Activated CD8-positive, alpha-beta memory T cell treated with anti-CD3 and anti-CD28 coated beads, Interleukin-2, amount 10 ng/mL, durations not matched to agents 7 days and 5 days (primary cell): Measurements from ENCODE around the gene BLOC1S3. TPM values are rescaled to one million over a fixed set of nuclear protein-coding genes. Genes with fewer than 3 reads are reported as not detected.

Source experiments
- ATAC-seq: fragments of 150-1000 bp; cut with Tn5 transposase; one replicate; pipeline ENCODE4 v1.10.0; 2021; ENCODE audit warnings: moderate library complexity
- CTCF ChIA-PET: fragments of 350-600 bp; sonication (Branson Sonifier 250); formaldehyde crosslinking; loops from one replicate; lab custom pipeline; 2021; ENCODE audit warnings: antibody characterized with exemption; lab: Charles Lee
- DNase-seq: peaks from one replicate; pipeline ENCODE4 v3.0.0-alpha.2; 2020
- H3K27ac Mint-ChIP-seq: one replicate; pipeline ENCODE4 v1.8.0; 2021; ENCODE audit warnings: mild to moderate bottlenecking, mixed read lengths
- H3K27me3 Mint-ChIP-seq: one replicate; pipeline ENCODE4 v1.8.0; 2021; ENCODE audit warnings: mixed read lengths
- H3K36me3 Mint-ChIP-seq: one replicate; pipeline ENCODE4 v1.8.0; 2021; ENCODE audit warnings: mild to moderate bottlenecking, mixed read lengths
- H3K4me1 Mint-ChIP-seq: one replicate; pipeline ENCODE4 v1.8.0; 2021; ENCODE audit warnings: mixed read lengths
- H3K4me3 Mint-ChIP-seq: one replicate; pipeline ENCODE4 v1.8.0; 2021; ENCODE audit warnings: mild to moderate bottlenecking, moderate library complexity, mixed read lengths
- H3K9me3 Mint-ChIP-seq: one replicate; pipeline ENCODE4 v1.8.0; 2022; ENCODE audit warnings: low read depth, mixed read lengths
- total RNA-seq, 2 experiments: library from RNA; stranded (reverse); gene quantifications; one replicate each; pipeline ENCODE4 v1.2.3, GENCODE V29; 2021

BLOC1S3 gene
- total RNA-seq, 2 experiments from 2014 or later, result 15.7 to 17.6 TPM

DNA sequence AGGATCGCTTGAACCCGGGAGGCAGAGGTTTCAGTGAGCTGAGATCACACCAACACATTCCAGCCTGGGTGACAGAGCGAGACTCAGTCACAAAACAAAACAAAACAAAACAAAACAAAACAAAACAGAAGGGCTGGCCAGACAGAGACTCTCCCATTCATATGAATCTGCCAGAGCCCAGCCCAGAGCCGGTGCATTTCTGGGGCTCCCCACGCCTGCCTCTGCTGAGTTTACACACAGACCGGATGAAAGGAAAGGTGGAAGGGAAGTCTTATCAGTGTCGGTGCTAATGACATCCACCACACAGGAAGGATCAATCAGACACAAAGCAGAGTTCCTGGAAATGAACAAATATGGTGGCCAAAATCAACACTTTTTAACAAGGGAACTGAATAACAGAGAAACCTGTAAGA lies 7.4 kb upstream of the BLOC1S3 start:
- peak; percentile 75 for DNase-seq
- Mint-ChIP-seq H3K27ac (peak overlapping the region; percentile 96), H3K4me3 (peak overlapping the region; percentile 70), H3K9me3 (no peaks in the 10 kb centered on the region), H3K4me1 (peaks cover 46% of the 10 kb centered on the region), H3K27me3 (no peaks in the 10 kb centered on the region), H3K36me3 (peaks cover 2% of the 10 kb centered on the region)
- CTCF ChIA-PET, result interaction anchor here (1.0 to 1.9 kb wide), 7 partner anchors 16 to 79 kb away, joined by 3 to 9 read pairs (median 3); partner anchors contain the start of gene PPP1R37
- ATAC-seq, result peak; percentile 85

DNA sequence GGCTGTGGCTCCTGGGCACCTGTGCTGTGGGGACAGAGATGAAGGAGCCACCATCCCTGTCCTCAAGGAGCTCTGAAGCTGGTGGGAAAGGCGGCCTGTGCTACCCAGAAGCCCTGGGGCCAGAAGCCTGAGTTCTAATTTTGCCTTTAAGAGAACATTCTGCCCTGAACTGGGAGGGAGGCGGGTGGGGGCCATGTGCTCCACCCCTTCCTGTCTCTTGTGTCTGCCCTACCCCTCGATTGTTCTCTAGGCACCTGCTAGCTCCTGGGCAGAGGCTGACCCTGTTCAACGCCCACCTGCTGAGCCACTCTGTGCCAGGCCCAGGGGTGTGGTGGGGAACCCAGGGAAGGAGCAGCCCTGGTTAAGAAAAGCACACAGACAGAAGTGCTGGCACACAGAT lies 6.4 kb upstream of the BLOC1S3 start:
- CTCF ChIA-PET, result interaction anchor here (1.1 to 1.9 kb wide), 5 partner anchors 17 to 76 kb away, joined by 3 to 9 read pairs (median 3); no protein-coding TSS in a partner anchor
- no peaks in the 10 kb centered on the region for H3K9me3 Mint-ChIP-seq
- no peak overlapping the region for H3K4me3 Mint-ChIP-seq
- peaks cover 2% of the 10 kb centered on the region for H3K36me3 Mint-ChIP-seq
- no peaks in the 10 kb centered on the region for H3K27me3 Mint-ChIP-seq
- peak overlapping the region; percentile 85 for H3K27ac Mint-ChIP-seq
- H3K4me1 Mint-ChIP-seq, result peaks cover 46% of the 10 kb centered on the region
- peak; percentile 63 for DNase-seq
- peak; percentile 62 for ATAC-seq

DNA sequence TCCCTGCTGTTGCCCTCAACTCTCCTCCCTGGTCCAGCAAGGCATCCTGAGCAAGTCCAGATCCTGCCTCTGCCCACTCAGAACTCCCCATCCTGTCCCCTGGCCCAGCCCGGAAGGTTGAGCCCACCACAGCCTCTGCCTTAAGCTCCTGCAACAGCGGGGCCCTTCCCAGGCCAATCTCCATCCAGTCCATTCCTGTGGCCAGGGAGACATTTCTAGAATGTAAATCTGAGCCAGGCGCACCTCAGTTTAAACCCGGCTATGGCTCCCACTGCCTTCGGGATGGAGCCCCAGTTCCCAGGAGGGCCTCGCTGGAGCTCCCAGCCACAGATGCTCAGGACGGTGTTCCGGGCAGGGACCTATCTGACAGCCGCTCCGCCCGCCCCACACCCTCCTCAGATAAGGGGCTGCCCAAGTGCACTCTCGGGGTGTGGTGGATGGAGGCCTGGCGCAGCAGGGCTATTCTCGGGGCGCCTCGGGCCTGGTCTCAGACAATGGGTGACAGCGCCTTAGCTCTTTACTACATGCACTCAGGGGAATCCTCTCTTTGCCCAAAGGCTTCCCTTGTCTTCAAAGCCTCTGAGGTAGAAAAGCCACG lies 5.9 kb upstream of the BLOC1S3 start:
- H3K36me3 Mint-ChIP-seq, result peaks cover 2% of the 10 kb centered on the region
- H3K27ac Mint-ChIP-seq, result peak overlapping the region; percentile 85
- H3K4me1 Mint-ChIP-seq, result peaks cover 49% of the 10 kb centered on the region
- DNase-seq (no peak), ATAC-seq (no peak)
- CTCF ChIA-PET, result interaction anchor here (1.5 to 1.9 kb wide), 2 partner anchors 19 to 48 kb away, joined by 3 to 9 read pairs; no protein-coding TSS in a partner anchor
- H3K9me3 Mint-ChIP-seq, result no peaks in the 10 kb centered on the region
- H3K4me3 Mint-ChIP-seq, result no peak overlapping the region
- H3K27me3 Mint-ChIP-seq, result no peaks in the 10 kb centered on the region

DNA sequence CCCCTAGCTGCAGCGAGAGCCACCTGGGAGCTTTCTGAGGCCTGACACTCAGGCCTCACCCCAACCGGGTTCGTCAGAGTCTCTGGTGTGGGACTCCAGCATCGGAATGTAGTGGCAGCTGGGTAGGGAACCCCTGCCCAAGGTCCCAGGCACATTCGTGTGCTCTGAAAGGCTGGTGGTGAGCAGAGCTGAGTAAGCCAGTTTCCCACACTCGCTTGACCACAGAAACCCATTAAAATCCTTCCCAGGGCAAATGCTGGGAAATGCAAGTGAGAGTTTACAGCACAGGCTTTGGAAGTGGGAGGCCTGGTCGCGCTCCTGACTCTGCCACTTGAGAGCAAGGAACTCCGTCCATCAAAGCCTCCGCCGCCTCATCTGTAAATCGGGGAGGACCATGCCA lies 4.8 kb upstream of the BLOC1S3 start:
- DNase-seq, result no peak
- ATAC-seq, result no peak
- H3K9me3 Mint-ChIP-seq, result no peaks in the 10 kb centered on the region
- no peaks in the 10 kb centered on the region for H3K27me3 Mint-ChIP-seq
- peaks cover 3% of the 10 kb centered on the region for H3K36me3 Mint-ChIP-seq
- no peak overlapping the region for H3K4me3 Mint-ChIP-seq
- no peak overlapping the region for H3K27ac Mint-ChIP-seq
- peaks cover 52% of the 10 kb centered on the region for H3K4me1 Mint-ChIP-seq
- CTCF ChIA-PET, result interaction anchor here (1.0 kb wide), 1 partner anchor 75 kb away, joined by 3 read pairs; no protein-coding TSS in a partner anchor

DNA sequence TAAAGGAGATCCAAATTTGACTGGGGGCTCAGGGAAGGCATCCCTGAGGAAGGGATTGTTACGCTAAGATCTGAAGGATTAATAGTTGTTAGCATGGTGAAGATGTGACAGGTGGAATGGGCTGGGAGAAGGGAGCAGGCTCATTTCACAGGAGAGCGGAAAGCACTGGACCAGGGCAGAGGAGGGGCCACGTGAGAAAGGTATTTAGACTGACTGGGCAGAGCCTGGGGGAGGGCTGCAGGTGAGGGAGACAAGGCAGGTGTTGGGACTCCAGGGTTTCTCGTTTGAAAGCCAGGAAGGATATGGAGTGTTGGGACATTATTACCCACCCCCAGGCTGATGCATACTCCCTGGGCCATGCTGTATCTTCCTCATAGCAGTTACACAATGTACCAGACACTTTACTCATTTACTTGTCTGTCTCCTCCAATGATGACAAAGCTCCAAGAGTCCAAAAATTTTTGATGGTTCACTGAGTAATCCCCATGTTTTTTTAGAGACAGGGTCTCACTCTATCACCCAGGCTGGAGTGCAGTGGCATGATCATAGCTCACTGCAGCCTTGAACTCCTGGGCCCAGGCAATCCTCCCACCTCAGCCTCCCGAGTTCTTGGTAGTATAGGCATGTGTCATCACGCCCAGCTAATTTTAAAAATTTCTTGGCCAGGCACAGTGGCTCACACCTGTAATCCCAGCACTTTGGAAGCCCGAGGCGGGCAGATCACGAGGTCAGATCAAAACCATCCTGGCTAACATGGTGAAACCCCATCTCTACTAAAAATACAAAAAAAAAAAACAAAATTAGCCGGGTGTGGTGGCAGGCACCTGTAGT lies 2.9 kb upstream of the BLOC1S3 start:
- Mint-ChIP-seq H3K27ac (peak overlapping the region; percentile 18), H3K27me3 (no peaks in the 10 kb centered on the region), H3K9me3 (no peaks in the 10 kb centered on the region), H3K4me3 (no peak overlapping the region), H3K4me1 (peaks cover 50% of the 10 kb centered on the region), H3K36me3 (peaks cover 8% of the 10 kb centered on the region)
- no peak for ATAC-seq
- CTCF ChIA-PET, result no interaction called here
- no peak for DNase-seq

DNA sequence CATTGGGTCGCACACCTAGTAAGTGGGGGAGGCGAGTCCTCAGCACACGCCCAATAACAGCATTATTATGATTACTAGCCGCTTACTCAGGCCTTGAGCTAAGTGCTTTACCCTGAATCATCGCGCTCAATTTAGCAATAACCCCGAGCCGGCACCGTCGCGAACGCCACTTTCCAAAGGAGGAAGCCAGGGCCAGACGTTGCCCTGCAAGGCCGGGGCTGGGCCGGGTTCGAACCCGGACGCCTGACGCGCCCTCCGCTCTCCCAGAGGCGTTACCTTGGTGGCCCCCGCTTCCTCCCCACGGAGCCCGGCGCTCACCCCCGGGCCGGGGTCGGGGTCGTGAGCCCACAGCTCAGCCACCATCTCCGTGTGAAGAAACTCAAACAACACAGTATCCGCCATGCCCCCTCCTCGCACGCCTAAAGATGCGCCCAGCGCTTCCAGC lies 745 bp upstream of the BLOC1S3 start, which contains the start of gene TRAPPC6A:
Gene TRAPPC6A (minus strand): TSS at position 421 of the 445 bp plus-strand sequence. CDS start 19 bp downstream, at position 402.
- CTCF ChIA-PET, result interaction anchor here (0.6 to 2.8 kb wide), 17 partner anchors 10 to 247 kb away, joined by 3 to 17 read pairs (median 4); partner anchors contain the start of genes CLASRP, CLPTM1 and PPP1R37
- no peaks in the 10 kb centered on the region for H3K27me3 Mint-ChIP-seq
- ATAC-seq, result peak; percentile 4
- H3K4me1 Mint-ChIP-seq, result peaks cover 40% of the 10 kb centered on the region
- peak within 1 kb of the TSS; percentile 84 for H3K4me3 Mint-ChIP-seq
- H3K36me3 Mint-ChIP-seq, result peaks cover 8% of the 10 kb centered on the region
- no peak for DNase-seq
- H3K27ac Mint-ChIP-seq, result peak within 1 kb of the TSS; percentile 92
- H3K9me3 Mint-ChIP-seq, result no peaks in the 10 kb centered on the region

DNA sequence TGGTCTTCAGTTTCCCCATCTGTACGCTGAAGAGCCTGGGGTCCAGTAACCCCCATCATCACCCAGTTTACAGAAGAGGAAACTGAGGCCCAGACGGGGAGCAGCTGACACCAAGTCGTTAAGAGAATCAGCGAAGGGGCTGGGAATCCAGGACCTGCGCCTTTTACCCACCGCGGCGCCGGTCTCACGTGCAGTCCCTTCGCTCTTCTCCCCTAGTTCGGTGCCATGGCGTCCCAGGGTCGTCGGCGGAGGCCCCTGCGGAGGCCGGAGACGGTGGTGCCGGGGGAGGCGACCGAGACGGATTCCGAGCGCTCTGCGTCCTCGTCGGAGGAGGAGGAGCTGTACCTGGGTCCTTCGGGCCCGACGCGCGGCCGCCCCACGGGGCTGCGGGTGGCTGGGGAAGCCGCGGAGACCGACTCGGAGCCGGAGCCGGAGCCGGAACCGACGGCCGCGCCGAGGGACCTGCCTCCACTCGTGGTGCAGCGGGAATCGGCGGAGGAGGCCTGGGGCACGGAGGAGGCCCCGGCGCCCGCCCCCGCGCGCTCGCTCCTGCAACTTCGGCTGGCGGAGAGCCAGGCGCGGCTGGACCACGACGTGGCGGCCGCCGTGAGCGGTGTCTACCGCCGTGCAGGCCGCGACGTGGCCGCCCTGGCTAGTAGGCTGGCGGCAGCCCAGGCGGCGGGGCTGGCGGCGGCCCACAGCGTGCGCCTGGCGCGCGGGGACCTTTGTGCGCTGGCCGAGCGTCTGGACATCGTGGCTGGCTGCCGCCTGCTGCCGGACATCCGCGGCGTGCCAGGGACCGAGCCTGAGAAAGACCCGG lies 698 bp downstream of the BLOC1S3 start:
- H3K36me3 Mint-ChIP-seq, result peaks cover 8% of the 10 kb centered on the region
- no peaks in the 10 kb centered on the region for H3K27me3 Mint-ChIP-seq
- H3K9me3 Mint-ChIP-seq, result no peaks in the 10 kb centered on the region
- H3K4me1 Mint-ChIP-seq, result peaks cover 32% of the 10 kb centered on the region
- CTCF ChIA-PET, result interaction anchor here (0.8 to 2.8 kb wide), 12 partner anchors 8 to 276 kb away, joined by 3 to 17 read pairs (median 4); partner anchors contain the start of genes CLASRP and PPP1R37
- peak overlapping the region; percentile 84 for H3K4me3 Mint-ChIP-seq
- ATAC-seq (no peak), DNase-seq (peak; percentile 62)
- H3K27ac Mint-ChIP-seq, result peak overlapping the region; percentile 92

DNA sequence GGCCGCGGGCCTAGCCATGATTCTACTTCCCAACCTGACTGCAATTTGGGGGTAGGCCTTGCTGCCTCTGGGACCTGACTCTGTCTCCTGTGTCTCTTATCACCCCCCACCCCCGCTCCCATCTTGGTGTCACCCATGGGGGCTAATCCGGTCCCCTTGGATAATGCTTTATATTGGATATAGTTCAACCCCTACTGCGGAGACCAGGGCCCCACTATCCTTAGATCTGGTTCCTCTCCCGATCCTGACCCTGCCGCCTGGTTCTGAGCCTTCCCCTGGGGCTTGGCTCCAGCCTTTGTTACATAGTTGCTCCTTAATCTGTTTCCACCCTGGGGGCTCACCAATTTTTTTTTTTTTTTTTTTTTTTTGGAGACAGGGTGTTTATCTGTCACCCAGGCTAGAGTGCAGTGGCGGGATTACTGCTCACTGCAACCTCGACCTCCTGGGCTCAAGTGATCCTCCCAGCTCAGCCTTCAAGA lies 1.3 kb downstream of the BLOC1S3 start:
- CTCF ChIA-PET, result interaction anchor here (1.0 to 2.4 kb wide), 2 partner anchors 27 to 69 kb away, joined by 3 to 12 read pairs; no protein-coding TSS in a partner anchor

DNA sequence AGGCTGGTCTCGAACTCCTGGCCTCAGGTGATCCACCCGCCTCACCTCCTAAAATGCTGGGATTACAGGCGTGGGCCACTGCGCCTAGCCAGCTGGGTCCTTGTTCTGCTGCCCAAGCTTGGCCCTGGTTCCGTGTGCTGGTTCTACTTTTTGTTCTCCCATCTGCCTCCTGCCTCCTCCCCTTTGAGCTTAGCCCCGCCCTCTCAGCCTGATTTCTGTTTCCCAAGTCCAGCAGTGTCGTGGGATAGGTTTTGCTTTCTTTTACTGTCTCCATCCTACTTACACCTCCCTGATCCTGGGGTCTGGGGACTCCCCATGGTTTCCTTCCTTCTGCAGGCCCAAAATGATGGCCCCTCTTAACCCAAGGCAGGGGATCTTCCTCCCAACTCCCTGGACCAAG lies 2.4 kb downstream of the BLOC1S3 start:
- Mint-ChIP-seq H3K27me3 (no peaks in the 10 kb centered on the region), H3K4me1 (peaks cover 27% of the 10 kb centered on the region), H3K4me3 (peak overlapping the region; percentile 37), H3K9me3 (no peaks in the 10 kb centered on the region), H3K36me3 (peaks cover 8% of the 10 kb centered on the region), H3K27ac (peak overlapping the region; percentile 13)
- ATAC-seq (no peak), DNase-seq (no peak)
- CTCF ChIA-PET, result interaction anchor here (0.9 to 1.0 kb wide), 2 partner anchors 28 to 55 kb away, joined by 3 read pairs; no protein-coding TSS in a partner anchor

More for the DNA sequence above, 1.3 kb downstream of the BLOC1S3 start:
- H3K27me3 Mint-ChIP-seq, result no peaks in the 10 kb centered on the region
- H3K9me3 Mint-ChIP-seq, result no peaks in the 10 kb centered on the region
- H3K4me3 Mint-ChIP-seq, result peak overlapping the region; percentile 84
- DNase-seq (no peak), ATAC-seq (no peak)
- peaks cover 32% of the 10 kb centered on the region for H3K4me1 Mint-ChIP-seq
- peak overlapping the region; percentile 56 for H3K27ac Mint-ChIP-seq
- H3K36me3 Mint-ChIP-seq, result peaks cover 8% of the 10 kb centered on the region

DNA sequence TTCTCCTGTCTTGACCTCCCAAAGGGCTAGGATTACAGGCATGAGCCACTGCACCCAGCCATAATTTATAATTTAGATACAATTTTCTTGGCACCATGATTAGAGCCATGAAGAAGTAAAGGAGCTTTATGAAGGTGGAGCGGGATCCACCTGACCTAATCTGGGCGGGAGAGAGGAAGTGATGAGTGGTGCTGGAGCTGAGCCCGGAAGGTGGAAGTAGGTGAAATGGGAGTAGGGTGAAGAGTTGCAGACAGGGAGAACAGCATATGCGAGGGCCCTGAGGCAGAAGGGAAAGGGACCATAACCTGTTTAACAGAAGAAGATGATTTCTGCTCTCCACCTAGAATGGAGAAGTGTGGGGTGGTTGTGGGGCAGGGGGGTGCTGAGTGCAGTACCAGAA lies 4.2 kb downstream of the BLOC1S3 start:
- ATAC-seq (no peak), DNase-seq (no peak)
- Mint-ChIP-seq H3K27me3 (no peaks in the 10 kb centered on the region), H3K36me3 (peaks cover 8% of the 10 kb centered on the region), H3K9me3 (no peaks in the 10 kb centered on the region), H3K27ac (no peak overlapping the region), H3K4me3 (no peak overlapping the region), H3K4me1 (peaks cover 26% of the 10 kb centered on the region)
- CTCF ChIA-PET, result interaction anchor here (0.7 kb wide), 1 partner anchor 90 kb away, joined by 3 read pairs; the partner anchor contains the start of gene PPP1R37

DNA sequence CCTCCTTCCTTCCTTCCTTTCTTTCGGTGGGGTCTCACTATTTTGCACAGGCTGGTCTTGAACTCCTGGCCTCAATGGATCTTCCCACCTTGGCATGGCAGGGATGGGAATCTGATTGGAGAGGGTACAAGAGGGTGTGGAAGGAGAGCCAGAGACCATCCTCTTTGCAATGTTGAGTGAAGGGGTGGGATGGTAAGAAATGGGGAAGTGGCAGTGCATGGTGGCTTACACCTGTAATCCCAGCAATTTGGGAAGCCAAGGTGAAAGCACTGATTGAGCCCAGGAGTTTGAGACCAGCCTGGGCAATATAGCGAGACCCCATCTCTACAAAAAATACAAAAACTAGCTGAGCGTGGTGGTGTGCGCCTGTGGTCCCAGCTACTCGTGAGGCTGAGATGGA lies 5.5 kb downstream of the BLOC1S3 start:
- CTCF ChIA-PET, result interaction anchor here (0.7 to 1.0 kb wide), 5 partner anchors 20 to 246 kb away, joined by 3 to 8 read pairs (median 3); no protein-coding TSS in a partner anchor
- peaks cover 22% of the 10 kb centered on the region for H3K4me1 Mint-ChIP-seq
- no peak overlapping the region for H3K27ac Mint-ChIP-seq
- peaks cover 6% of the 10 kb centered on the region for H3K36me3 Mint-ChIP-seq
- no peaks in the 10 kb centered on the region for H3K9me3 Mint-ChIP-seq
- DNase-seq (no peak), ATAC-seq (no peak)
- H3K27me3 Mint-ChIP-seq, result no peaks in the 10 kb centered on the region
- H3K4me3 Mint-ChIP-seq, result no peak overlapping the region
